NCI-H2081 (cell line): ENCODE data around the gene STXBP4.

Source experiments
- DNase-seq, 2 experiments: peaks; one replicate each; lab custom pipeline; 2025; lab: John Stamatoyannopoulos, UW

STXBP4 gene

GRCh38 chr17:54971901-54972300 is 3.3 kb downstream of the STXBP4 start:
- DNase-seq = no peak

- peak in 1 of 2 experiments; percentile 63 for DNase-seq
Observed at GRCh38 chr17:54972406-54973138, 4.0 kb downstream of the STXBP4 start.

GRCh38 chr17:54974759-54975158 is 6.2 kb downstream of the STXBP4 start:
- DNase-seq = no peak

- DNase-seq = no peak
Observed at GRCh38 chr17:54976316-54976715, 7.8 kb downstream of the STXBP4 start.

GRCh38 chr17:54977744-54978143 is 9.2 kb downstream of the STXBP4 start:
- no peak for DNase-seq

- DNase-seq = peak in 1 of 2 experiments; percentile 5
Observed at GRCh38 chr17:54979657-54980056, 11.1 kb downstream of the STXBP4 start.

GRCh38 chr17:54980375-54980774 is 11.8 kb downstream of the STXBP4 start:
- peak in 1 of 2 experiments; percentile 2 for DNase-seq

GRCh38 chr17:54982399-54982798 is 13.8 kb downstream of the STXBP4 start:
- no peak for DNase-seq

- no peak for DNase-seq
Observed at GRCh38 chr17:54983260-54983659, 14.7 kb downstream of the STXBP4 start.

- DNase-seq = no peak
Observed at GRCh38 chr17:54985476-54985875, 16.9 kb downstream of the STXBP4 start.

- DNase-seq = no peak
Observed at GRCh38 chr17:54990118-54990517, 21.6 kb downstream of the STXBP4 start.

GRCh38 chr17:54991567-54991966 is 23.0 kb downstream of the STXBP4 start:
- no peak for DNase-seq

- peak; percentile 48 to 52 for DNase-seq
Observed at GRCh38 chr17:54992797-54993639, 24.5 kb downstream of the STXBP4 start.

- DNase-seq = no peak
Observed at GRCh38 chr17:54996441-54996840, 27.9 kb downstream of the STXBP4 start.

- DNase-seq = no peak
Observed at GRCh38 chr17:55002458-55002857, 33.9 kb downstream of the STXBP4 start.

- no peak for DNase-seq
Observed at GRCh38 chr17:55004484-55004883, 35.9 kb downstream of the STXBP4 start.

- peak in 1 of 2 experiments; percentile 40 for DNase-seq
Observed at GRCh38 chr17:55005520-55005919, 37.0 kb downstream of the STXBP4 start.

GRCh38 chr17:55023626-55024025 is 55.1 kb downstream of the STXBP4 start:
- DNase-seq = no peak

- DNase-seq = no peak
Observed at GRCh38 chr17:55037828-55038227, 69.3 kb downstream of the STXBP4 start.

- DNase-seq = no peak
Observed at GRCh38 chr17:55038291-55038690, 69.7 kb downstream of the STXBP4 start.

- DNase-seq = no peak
Observed at GRCh38 chr17:55040611-55041010, 72.0 kb downstream of the STXBP4 start.

- no peak for DNase-seq
Observed at GRCh38 chr17:55053855-55054254, 85.3 kb downstream of the STXBP4 start.

GRCh38 chr17:55054429-55054828 is 85.9 kb downstream of the STXBP4 start:
- no peak for DNase-seq
